Measurements from ENCODE around the gene FLAD1.

The FLAD1 gene

DNA sequence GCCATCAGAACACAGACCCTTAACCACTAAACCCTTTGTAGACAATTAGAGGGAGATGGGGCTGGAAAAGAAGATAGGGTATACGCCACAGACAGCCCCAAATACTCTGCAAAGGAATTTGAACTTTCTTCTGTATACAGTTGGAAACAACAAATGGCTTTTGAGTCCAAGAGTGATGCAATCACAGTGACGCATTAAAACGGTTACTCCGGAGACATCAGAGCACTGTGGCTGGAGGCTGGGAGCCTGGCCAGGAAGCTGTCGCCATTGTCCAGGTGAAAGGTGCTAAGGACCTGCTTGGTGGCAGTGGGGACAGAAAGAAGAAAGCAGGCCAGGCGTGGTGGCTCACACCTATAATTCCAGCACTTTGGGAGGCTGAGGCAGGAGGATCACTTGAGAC lies 4.2 kb downstream of the FLAD1 start:
- H3K4me3 ChIP-seq (replicated peaks; ENCODE audit: low read depth, low read length): no peak overlapping the region
- DNase-seq (ENCODE audit: low read depth): peak; percentile 51
- TF ChIP-seq, protein P1, sequence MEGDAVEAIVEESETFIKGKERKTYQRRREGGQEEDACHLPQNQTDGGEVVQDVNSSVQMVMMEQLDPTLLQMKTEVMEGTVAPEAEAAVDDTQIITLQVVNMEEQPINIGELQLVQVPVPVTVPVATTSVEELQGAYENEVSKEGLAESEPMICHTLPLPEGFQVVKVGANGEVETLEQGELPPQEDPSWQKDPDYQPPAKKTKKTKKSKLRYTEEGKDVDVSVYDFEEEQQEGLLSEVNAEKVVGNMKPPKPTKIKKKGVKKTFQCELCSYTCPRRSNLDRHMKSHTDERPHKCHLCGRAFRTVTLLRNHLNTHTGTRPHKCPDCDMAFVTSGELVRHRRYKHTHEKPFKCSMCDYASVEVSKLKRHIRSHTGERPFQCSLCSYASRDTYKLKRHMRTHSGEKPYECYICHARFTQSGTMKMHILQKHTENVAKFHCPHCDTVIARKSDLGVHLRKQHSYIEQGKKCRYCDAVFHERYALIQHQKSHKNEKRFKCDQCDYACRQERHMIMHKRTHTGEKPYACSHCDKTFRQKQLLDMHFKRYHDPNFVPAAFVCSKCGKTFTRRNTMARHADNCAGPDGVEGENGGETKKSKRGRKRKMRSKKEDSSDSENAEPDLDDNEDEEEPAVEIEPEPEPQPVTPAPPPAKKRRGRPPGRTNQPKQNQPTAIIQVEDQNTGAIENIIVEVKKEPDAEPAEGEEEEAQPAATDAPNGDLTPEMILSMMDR (IDR thresholded peaks at IDR 0.05; ENCODE audit: low read length, missing control alignments): no peak

DNA sequence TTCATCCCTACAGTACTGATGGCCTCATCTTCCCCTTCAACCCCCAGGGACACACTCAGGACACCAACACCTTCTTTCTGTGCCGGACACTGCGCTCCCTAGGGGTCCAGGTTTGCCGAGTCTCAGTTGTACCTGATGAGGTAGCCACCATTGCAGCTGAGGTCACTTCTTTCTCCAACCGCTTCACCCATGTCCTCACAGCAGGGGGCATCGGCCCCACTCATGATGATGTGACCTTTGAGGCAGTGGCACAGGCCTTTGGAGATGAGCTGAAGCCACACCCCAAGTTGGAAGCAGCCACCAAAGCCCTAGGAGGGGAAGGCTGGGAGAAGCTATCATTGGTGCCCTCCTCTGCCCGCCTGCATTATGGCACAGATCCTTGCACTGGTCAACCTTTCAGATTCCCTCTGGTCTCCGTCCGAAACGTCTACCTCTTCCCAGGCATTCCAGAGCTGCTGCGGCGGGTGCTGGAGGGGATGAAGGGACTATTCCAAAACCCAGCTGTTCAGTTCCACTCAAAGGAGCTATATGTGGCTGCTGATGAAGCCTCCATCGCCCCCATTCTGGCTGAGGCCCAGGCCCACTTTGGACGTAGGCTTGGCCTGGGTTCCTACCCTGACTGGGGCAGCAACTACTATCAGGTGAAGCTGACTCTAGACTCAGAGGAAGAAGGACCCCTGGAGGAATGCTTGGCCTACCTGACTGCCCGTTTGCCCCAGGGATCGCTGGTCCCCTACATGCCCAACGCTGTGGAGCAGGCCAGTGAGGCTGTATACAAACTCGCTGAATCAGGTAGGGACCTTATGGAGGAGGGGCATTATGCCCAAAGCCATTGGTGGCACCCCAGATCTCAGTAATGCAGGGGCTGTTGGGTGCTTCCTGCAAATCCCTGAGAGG lies 5.2 kb downstream of the FLAD1 start:
- TF ChIP-seq, protein P1 (IDR thresholded peaks at IDR 0.05; ENCODE audit: low read length, missing control alignments): no peak
- no peak for DNase-seq (ENCODE audit: low read depth)
- H3K4me3 ChIP-seq (replicated peaks; ENCODE audit: low read depth, low read length): no peak overlapping the region

DNA sequence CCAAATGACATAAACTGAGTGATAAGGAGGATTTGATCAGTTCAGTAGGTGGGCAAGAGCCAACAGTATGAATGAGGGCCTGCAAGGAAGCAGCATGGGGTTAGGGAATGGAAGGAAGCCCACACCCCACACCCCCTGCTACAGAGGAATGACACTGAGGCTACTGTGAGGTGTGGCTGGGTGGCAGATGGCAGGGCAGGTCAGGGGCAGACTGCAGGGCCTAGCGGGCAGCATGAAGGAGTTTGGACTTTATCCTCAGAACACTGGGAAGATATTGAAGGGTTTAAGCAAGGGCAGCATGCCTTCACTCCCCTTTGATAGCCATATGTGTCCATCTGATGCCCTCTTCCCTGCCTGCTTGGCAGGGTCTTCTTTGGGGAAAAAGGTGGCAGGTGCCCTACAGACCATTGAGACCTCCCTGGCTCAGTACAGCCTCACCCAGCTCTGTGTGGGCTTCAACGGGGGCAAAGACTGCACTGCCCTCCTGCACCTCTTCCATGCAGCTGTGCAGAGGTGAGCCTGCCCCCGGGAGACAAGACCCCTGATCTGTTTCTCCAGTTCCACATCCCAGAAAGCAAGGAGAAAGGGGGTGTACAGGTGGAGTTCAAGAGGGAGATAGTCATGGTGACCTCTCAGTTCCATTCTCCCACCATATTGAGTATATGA lies 6.2 kb downstream of the FLAD1 start:
- TF ChIP-seq, protein P1 (IDR thresholded peaks at IDR 0.05; ENCODE audit: low read length, missing control alignments): no peak
- no peak for DNase-seq (ENCODE audit: low read depth)

DNA sequence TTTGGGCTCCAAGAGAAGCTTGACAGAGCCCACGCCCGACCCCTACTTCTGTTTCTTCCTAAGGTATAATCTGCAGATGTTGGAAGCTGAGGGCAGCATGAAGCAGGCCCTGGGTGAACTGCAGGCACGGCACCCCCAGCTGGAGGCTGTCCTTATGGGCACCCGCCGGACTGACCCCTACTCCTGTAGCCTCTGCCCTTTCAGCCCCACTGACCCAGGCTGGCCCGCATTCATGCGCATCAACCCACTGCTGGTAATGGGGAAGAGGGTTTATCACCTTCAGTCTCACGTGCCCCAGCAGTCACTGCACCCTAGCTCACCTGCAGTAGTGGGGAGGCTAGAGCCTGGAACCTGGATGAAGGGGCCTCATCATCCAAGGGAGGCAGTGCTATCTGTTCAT lies 7.1 kb downstream of the FLAD1 start:
- no peak overlapping the region for H3K4me3 ChIP-seq (replicated peaks; ENCODE audit: low read depth, low read length)
- no peak for DNase-seq (ENCODE audit: low read depth)
- TF ChIP-seq, protein P1 (IDR thresholded peaks at IDR 0.05; ENCODE audit: low read length, missing control alignments): no peak

More for the DNA sequence above, 6.2 kb downstream of the FLAD1 start:
- no peak overlapping the region for H3K4me3 ChIP-seq (replicated peaks; ENCODE audit: low read depth, low read length)

DNA sequence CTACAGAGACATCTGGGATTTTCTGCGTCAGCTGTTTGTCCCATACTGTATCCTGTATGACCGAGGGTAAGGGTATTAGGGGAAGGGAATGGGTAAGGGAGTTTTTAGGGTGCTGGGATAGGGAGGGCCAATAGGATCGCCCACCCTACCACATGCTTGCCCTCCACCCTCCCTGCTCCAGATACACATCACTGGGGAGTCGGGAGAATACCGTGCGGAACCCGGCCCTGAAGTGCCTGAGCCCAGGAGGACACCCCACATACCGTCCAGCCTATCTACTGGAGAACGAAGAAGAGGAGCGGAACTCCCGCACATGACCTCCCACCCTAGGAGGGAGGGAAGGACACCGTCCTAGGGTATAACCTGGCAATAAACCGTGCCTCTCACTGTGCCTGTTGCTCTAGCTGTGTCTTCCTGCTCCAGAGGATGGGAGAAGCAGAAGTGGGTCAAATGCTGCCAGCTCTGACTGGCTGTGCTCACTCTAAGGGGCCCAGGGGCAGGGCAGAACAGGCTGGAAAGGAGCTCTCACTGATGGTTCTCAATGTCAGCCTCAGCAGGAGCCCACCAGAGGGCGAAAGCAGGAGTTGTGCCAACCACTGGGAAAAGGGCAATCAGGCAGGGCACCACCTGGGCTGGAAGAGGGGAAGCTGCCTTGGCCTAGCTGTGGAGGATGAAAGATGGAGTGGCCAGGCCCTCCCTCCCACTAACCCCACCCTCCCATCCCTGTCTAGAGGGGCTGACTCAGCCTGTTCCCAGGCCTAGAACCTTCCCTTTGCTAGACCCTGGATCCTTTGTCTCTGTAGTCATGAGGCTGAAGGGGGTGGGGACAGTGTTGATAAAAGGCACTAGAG lies 9.8 kb downstream of the FLAD1 start:
- no peak overlapping the region for H3K4me3 ChIP-seq (replicated peaks; ENCODE audit: low read depth, low read length)
- DNase-seq (ENCODE audit: low read depth): peak; percentile 67
- TF ChIP-seq, protein P1 (IDR thresholded peaks at IDR 0.05; ENCODE audit: low read length, missing control alignments): peak; percentile 23

DNA sequence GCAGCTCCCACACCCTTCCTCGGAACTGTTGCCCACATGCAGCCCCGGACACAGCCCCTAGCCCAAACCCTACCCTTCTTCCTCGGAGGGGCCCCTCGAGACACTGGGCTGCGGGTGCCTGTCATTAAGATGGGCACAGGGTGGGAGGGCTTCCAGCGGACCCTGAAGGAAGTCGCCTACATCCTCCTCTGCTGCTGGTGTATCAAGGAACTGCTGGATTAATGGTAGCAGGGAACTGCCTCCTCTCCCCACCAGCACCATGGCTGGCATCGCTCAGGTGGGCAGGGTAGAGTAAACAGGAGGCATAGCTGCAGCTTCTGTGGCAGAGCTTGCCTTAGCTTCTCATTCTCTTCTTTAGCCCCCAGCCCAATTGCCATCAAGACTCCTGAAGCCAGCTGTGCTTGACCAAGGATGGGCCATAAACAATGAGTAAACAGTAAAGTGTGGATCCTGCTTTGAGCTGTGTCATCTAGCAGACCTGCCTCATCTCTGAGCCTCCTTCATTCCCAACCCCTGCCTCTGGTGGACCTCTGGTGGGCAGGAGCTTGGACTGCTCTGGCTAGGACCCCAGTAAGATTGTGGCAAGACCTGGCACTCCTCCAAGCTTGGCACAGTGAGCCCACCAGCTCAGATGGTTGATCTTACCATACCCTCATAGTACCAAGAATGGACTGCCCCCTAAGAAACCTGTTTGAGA lies 10.6 kb downstream of the FLAD1 start, which contains the start of gene LENEP:
Gene LENEP (plus strand): TSS at position 15 of the 697 bp plus-strand sequence. CDS start 22 bp downstream, at position 37.
- DNase-seq (ENCODE audit: low read depth): no peak
- TF ChIP-seq, protein P1 (IDR thresholded peaks at IDR 0.05; ENCODE audit: low read length, missing control alignments): no peak
- H3K4me3 ChIP-seq (replicated peaks; ENCODE audit: low read depth, low read length): no peak within 1 kb of the TSS

All from fibroblast of pulmonary artery (primary cell).